Gastroesophageal sphincter (tissue), 3 donors: ENCODE data around the gene SECTM1.

Experiments
- POLR2A ChIP-seq, 2 donors: fragments of 450-650 bp; IDR thresholded peaks; one replicate each; pipeline ENCODE4 v1.6.1; 2017; ENCODE audit warnings: antibody characterized with exemption in 2 of 2, mild to moderate bottlenecking in 2 of 2, moderate library complexity in 1 of 2
- TF ChIP-seq, protein P1 (sequence below), 4 experiments: fragments of 200-600 bp in 2 of 4; fragments of 450-650 bp in 2 of 4; sonication (generic) in 1 of 4; IDR thresholded peaks; one replicate each; pipeline ENCODE4 v1.5.1; 2017 to 2019; ENCODE audit warnings: antibody characterized with exemption in 4 of 4, mild to moderate bottlenecking in 2 of 4, moderate library complexity in 2 of 4

DNA sequence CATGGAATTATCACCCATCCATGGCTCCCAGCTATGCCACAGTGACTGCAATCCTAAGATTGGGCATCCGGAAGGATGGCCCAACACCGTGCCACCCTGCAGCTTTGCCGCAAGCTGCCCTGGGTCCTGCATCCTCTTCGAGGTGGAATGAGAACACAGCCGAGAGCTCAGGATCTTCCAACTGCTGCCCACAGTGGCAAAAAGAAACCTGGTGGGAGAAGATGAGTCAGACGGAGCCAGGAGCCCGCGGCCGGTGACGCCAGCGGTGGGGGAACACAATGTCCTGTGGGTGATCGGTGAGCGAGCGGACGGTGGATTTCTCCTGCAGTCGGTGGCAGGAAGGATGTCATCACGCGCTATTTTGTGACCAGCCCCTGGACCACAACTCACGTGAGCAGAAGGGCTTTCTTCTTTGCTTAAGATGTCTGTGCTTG, 36.3 kb downstream of the SECTM1 start:
- TF ChIP-seq, protein P1, sequence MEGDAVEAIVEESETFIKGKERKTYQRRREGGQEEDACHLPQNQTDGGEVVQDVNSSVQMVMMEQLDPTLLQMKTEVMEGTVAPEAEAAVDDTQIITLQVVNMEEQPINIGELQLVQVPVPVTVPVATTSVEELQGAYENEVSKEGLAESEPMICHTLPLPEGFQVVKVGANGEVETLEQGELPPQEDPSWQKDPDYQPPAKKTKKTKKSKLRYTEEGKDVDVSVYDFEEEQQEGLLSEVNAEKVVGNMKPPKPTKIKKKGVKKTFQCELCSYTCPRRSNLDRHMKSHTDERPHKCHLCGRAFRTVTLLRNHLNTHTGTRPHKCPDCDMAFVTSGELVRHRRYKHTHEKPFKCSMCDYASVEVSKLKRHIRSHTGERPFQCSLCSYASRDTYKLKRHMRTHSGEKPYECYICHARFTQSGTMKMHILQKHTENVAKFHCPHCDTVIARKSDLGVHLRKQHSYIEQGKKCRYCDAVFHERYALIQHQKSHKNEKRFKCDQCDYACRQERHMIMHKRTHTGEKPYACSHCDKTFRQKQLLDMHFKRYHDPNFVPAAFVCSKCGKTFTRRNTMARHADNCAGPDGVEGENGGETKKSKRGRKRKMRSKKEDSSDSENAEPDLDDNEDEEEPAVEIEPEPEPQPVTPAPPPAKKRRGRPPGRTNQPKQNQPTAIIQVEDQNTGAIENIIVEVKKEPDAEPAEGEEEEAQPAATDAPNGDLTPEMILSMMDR (IDR thresholded peaks at IDR 0.05) = peak in 1 of 4 experiments; percentile 5
- TF ChIP-seq POLR2A (IDR thresholded peaks at IDR 0.05) = peak; percentile 21 to 30
